H7 (cell line): ENCODE results near the gene FGF12. TPM values are rescaled to one million over a fixed set of nuclear protein-coding genes. Genes with fewer than 3 reads are reported as not detected.
A peak's percentile ranks its signal among the peaks of the same experiment; 100 is the strongest.

ENCODE experiments used
- DNase-seq: peaks from one replicate; pipeline ENCODE4 v3.0.0; 2012
- H3K27me3 ChIP-seq: 2 replicates; pipeline ENCODE4 v1.6.0; 2011; ENCODE audit warnings: mild to moderate bottlenecking, low read length; ENCODE audit not compliant: control insufficient read depth, insufficient read depth
- H3K36me3 ChIP-seq: replicated peaks from 2 replicates; pipeline ENCODE4 v1.5.1; 2011; ENCODE audit warnings: low read length; ENCODE audit not compliant: control insufficient read depth, insufficient read depth
- H3K4me3 ChIP-seq: 2 replicates; pipeline ENCODE4 v1.5.1; 2011; ENCODE audit warnings: low read depth, mild to moderate bottlenecking, control low read depth, low read length, moderate library complexity; ENCODE audit not compliant: insufficient read depth
- total RNA-seq: library from RNA; depleted of rRNA; stranded (reverse); fragments of >200 nt; shearing (Covaris generic); gene quantifications from 2 replicates; pipeline ENCODE4 v1.2.3, GENCODE V29; 2014

FGF12 gene
- total RNA-seq, 1 experiment from 2014 or later = 9.6 TPM

DNA sequence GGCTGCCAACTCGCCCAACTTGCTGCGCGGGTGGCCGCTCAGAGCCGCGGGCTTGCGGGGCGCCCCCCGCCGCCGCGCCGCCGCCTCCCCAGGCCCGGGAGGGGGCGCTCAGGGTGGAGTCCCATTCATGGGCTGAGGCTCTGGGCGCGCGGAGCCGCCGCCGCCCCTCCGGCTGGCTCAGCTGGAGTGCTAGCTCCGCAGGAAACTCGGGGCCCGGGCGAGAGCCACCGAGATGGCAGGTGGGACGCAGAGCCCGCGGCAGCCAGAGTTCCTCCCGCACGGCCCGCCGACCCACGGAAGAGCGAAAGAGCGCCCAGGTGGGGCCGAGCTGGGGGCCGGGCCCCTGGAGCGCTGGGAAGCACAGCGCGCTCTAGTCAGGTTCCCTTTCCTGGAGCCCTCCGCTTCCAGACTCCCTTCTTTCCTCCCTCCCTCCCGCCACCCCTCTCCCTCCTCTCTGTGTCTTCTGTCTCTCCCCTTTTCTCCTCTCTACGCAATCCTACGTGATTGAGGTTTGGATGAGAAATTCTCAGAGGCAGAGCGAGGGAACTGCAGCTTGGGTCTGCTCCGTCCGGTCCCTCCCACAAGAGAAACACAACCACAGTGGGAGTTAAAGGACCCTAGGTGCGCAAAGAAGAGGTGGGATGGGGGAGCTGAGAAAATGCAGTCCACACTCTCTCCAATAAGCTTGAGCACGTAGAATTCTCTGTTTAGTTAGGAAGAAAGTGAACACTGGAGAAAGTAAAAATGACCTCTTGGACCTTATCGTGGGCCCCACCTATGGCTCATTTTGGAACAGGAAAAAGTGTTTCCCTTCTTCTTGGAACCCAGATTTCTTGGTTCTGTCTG, 317.3 kb downstream of the FGF12 start:
- Histone ChIP-seq H3K27me3 (peaks cover 65% of the 10 kb centered on the region), H3K4me3 (peak overlapping the region; percentile 79), H3K36me3 (no peaks in the 10 kb centered on the region)
- DNase-seq = peak; percentile 57

DNA sequence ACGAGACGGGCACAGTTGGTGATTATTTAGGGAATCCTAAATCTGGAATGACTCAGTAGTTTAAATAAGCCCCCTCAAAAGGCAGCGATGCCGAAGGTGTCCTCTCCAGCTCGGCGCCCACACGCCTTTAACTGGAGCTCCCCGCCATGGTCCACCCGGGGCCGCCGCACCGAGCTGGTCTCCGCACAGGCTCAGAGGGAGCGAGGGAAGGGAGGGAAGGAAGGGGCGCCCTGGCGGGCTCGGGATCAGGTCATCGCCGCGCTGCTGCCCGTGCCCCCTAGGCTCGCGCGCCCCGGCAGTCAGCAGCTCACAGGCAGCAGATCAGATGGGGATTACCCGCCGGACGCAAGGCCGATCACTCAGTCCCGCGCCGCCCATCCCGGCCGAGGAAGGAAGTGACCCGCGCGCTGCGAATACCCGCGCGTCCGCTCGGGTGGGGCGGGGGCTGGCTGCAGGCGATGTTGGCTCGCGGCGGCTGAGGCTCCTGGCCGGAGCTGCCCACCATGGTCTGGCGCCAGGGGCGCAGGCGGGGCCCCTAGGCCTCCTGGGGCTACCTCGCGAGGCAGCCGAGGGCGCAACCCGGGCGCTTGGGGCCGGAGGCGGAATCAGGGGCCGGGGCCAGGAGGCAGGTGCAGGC, 318.0 kb downstream of the FGF12 start:
- H3K27me3 ChIP-seq = peaks cover 65% of the 10 kb centered on the region
- H3K4me3 ChIP-seq = peak overlapping the region; percentile 79
- H3K36me3 ChIP-seq = no peaks in the 10 kb centered on the region
- DNase-seq = peak; percentile 80

DNA sequence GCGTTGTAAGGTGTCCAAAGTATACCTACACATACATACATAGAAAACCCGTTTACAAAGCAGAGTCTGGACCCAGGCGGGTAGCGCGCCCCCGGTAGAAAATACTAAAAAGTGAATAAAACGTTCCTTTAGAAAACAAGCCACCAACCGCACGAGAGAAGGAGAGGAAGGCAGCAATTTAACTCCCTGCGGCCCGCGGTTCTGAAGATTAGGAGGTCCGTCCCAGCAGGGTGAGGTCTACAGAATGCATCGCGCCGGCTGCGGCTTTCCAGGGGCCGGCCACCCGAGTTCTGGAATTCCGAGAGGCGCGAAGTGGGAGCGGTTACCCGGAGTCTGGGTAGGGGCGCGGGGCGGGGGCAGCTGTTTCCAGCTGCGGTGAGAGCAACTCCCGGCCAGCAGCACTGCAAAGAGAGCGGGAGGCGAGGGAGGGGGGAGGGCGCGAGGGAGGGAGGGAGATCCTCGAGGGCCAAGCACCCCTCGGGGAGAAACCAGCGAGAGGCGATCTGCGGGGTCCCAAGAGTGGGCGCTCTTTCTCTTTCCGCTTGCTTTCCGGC, 318.6 kb downstream of the FGF12 start:
- no peaks in the 10 kb centered on the region for H3K36me3 ChIP-seq
- peaks cover 63% of the 10 kb centered on the region for H3K27me3 ChIP-seq
- H3K4me3 ChIP-seq = peak overlapping the region; percentile 79
- peak; percentile 83 for DNase-seq

DNA sequence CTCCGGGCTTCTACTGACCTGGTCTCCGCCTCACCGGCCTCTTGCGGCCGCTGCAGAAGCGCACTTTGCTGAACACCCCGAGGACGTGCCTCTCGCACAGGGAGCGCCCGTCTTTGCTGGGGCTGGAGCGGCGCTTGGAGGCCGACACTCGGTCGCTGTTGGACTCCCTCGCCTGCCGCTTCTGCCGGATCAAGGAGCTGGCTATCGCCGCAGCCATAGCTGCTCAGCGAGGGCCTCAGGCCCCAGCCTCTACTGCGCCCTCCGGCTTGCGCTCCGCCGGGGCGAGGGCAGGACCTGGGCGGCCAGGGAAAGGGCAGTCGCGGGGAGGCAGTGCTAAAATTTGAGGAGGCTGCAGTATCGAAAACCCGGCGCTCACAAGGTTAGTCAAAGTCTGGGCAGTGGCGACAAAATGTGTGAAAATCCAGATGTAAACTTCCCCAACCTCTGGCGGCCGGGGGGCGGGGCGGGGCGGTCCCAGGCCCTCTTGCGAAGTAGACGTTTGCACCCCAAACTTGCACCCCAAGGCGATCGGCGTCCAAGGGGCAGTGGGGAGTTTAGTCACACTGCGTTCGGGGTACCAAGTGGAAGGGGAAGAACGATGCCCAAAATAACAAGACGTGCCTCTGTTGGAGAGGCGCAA, 319.2 kb downstream of the FGF12 start:
- H3K27me3 ChIP-seq = peaks cover 58% of the 10 kb centered on the region
- peak; percentile 68 for DNase-seq
- peak overlapping the region; percentile 79 for H3K4me3 ChIP-seq
- no peaks in the 10 kb centered on the region for H3K36me3 ChIP-seq

DNA sequence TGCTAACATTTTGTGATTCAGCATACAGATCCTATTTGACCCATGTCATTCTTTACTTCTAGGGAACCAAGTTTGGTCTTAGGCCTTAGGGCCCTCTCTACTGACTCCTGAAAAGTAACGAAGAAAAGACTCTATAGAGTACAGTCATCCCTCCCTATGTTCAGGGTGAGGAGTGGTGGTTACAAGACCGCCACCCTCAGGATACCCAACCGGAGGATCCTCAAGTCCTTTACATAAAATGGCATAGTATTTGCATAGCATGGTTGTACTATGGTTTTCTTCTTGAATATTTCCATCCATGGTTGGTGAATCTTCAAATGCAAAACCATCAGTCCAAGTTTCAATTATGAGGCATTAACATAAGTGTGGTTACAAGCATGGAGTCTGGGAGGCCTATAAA, 327.6 kb downstream of the FGF12 start:
- H3K36me3 ChIP-seq = no peaks in the 10 kb centered on the region
- no peak overlapping the region for H3K4me3 ChIP-seq
- no peak for DNase-seq
- no peaks in the 10 kb centered on the region for H3K27me3 ChIP-seq

DNA sequence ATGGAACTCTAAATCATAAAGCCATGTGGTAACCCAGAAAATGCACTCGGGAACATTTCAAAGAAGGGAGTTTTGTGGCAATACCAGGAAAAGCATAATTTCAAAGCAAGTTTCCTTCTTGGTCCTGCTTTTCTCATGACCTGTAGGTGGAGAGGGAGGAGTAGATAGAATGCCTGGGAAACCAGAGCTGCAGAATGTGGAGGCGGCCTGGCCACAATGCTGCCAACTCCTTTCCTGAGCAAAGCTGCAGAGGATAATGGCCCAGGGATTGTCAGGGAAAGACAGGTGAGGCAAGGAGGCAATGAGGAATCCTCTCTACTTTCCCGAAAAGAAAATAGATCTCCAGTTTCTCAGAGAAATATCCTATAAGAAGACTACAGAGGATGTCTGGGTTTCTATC, 330.3 kb downstream of the FGF12 start:
- Histone ChIP-seq H3K27me3 (no peaks in the 10 kb centered on the region), H3K4me3 (no peak overlapping the region), H3K36me3 (no peaks in the 10 kb centered on the region)
- no peak for DNase-seq

DNA sequence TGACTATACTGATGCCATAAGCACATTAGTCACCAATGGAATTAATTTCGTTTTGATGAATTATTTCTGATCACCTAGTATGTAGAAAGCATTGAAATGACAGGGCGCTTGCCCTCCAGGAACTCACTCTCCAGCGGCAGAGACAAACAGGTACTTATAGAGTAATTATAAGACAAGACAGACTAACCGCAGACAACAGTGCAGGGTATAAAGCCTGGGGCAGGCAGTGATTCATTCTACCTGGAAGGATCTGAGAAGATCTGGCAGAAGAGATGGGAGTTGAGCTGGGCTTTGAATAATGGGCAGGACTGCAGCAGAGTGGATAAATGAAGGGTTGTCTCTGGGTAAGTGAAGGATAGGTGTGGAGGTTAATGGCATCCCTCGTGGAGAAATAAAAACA, 331.8 kb downstream of the FGF12 start:
- Histone ChIP-seq H3K36me3 (no peaks in the 10 kb centered on the region), H3K4me3 (no peak overlapping the region), H3K27me3 (no peaks in the 10 kb centered on the region)
- DNase-seq = no peak

DNA sequence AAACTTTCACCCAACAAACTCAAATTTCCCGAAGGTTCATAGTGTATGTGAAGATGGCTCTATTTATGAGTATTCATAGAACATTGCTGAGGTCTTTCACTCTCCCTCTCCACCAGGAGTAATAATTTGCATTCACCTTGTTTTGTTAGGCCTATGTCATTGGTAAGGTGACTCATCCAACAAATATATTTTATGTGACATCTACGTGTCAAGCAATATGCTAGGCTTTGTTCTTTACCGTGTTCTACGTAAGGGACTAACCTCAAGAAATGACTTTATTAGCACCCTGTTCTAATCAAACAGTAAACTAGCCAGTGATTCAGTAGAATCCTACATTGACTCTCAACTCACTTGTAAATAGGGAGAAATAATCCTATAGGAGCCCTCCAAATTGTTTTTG, 334.4 kb downstream of the FGF12 start:
- H3K4me3 ChIP-seq = no peak overlapping the region
- H3K36me3 ChIP-seq = no peaks in the 10 kb centered on the region
- no peaks in the 10 kb centered on the region for H3K27me3 ChIP-seq
- no peak for DNase-seq

DNA sequence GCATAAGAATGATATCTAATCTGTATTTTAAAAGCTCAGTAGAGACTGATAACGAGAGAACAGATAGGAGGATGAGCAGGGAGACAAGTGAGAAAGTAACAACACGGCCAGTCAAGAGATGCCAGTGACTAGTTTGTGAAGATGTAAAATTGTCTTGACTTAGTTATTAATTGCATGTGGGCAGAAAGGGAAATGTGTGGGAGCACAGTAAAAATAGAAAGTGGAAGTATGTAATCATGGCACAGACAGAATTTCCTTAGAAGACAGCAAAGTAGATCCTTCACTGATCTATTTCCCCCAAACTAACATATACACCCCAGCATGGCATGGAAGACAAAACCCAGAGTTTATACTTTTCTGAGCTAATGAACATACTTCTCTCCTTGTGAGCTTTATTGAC, 344.5 kb downstream of the FGF12 start:
- H3K4me3 ChIP-seq = no peak overlapping the region
- no peak for DNase-seq

DNA sequence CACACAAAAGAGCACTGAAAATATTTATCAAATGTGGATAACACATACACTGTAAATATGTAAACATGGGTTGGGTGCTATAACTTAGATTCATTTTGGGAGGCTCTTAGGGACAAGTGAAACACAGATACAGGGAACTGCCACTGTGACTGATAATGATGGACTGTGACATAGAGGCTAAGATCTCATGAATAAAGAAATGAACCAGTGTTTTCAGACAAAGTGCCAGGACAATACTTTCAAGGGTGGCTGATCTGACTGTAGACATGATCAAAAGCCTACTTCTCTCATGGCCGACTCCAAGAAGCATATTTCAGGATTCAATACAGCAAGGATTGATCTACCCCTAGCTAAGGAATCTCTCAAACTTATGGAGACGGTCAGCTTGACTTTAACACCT, 353.8 kb downstream of the FGF12 start:
- Histone ChIP-seq H3K36me3 (no peaks in the 10 kb centered on the region), H3K4me3 (no peak overlapping the region), H3K27me3 (no peaks in the 10 kb centered on the region)
- no peak for DNase-seq

More for the DNA sequence above, 344.5 kb downstream of the FGF12 start:
- Histone ChIP-seq H3K36me3 (no peaks in the 10 kb centered on the region), H3K27me3 (no peaks in the 10 kb centered on the region)

DNA sequence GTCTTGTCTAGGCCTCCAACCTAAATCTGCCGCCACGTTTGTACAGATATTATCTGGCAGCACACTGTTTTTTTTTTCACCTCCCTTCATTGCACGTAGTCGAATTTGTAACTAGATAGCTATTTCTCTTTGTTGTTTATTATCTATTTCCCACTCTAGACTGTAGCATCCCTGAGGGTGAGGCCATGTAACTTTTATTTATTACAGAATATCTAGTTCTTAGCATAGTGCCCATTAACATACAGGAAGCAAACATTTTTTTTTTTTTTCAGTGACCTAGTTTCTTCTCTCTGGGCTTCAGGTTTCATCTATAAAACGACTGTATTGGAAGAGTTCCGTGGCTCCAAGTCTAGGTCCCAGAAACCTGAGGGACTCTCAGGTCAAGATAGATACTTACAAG, 354.3 kb downstream of the FGF12 start:
- Histone ChIP-seq H3K36me3 (no peaks in the 10 kb centered on the region), H3K27me3 (no peaks in the 10 kb centered on the region), H3K4me3 (no peak overlapping the region)
- no peak for DNase-seq

DNA sequence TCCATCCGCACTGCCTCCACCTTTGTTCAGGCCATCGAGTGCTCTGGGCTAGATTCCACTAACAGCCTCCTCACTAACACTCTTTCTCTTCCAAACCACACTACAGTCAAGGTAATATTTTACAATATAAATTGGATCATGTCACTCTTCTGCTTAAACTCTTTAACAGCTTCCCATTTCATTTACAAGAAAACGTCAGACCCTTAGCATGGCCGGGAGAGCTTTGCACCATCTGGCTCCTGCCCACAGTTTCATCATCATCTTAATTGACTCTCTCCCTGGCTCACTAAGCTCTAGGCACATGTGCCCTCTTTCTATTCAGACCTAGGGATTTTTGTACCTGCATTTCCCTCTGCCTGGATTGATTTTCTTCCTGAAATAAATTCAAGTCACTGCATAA, 354.7 kb downstream of the FGF12 start:
- H3K4me3 ChIP-seq = no peak overlapping the region
- no peaks in the 10 kb centered on the region for H3K36me3 ChIP-seq
- DNase-seq = no peak
- no peaks in the 10 kb centered on the region for H3K27me3 ChIP-seq

DNA sequence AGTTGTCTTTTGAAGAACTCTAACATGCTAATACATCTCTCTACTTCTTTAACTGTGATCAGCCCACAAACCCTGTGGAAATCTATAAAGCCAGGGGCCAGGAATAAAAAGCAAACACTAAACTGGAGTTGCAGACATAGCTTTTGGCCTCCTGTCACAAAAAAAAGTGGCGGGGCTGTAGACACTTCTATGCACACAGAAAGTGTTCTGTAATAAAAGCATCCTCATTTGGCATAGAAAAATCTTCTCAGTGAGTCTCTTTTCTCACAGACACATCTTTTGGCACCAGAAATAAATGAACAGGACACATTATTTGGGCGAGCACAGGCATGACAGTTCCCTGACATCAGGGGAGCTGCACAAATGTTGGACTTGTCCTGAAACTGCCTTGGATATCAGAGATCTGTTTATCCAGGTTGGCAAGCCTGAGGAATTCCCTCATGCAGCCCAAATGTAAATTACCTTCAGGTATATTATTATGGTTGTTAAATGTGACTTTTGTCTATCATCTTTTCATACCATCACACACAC, 355.4 kb downstream of the FGF12 start:
- Histone ChIP-seq H3K27me3 (no peaks in the 10 kb centered on the region), H3K4me3 (no peak overlapping the region), H3K36me3 (no peaks in the 10 kb centered on the region)
- no peak for DNase-seq

DNA sequence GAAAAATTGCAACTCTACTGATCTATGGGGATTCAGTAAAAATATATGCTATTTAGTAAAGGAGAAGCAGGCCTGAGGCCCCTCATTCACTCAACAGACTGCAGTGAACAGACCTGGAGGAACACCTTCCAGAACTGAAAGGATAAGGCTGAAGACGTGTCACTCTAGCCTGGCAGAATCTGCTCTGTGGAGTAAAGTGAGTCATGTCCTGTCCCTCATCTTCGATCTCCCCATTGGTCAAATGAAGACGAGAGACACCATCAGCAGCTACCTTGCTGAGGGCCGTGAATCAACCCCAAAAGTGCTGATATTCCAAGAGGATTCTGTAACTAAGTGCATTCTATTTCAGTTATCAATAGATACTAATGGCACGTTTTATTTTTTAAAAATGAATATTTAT, 359.7 kb downstream of the FGF12 start:
- Histone ChIP-seq H3K36me3 (no peaks in the 10 kb centered on the region), H3K4me3 (no peak overlapping the region), H3K27me3 (no peaks in the 10 kb centered on the region)
- no peak for DNase-seq
